ENCODE measurements around the gene FEM1B.

FEM1B gene

DNA sequence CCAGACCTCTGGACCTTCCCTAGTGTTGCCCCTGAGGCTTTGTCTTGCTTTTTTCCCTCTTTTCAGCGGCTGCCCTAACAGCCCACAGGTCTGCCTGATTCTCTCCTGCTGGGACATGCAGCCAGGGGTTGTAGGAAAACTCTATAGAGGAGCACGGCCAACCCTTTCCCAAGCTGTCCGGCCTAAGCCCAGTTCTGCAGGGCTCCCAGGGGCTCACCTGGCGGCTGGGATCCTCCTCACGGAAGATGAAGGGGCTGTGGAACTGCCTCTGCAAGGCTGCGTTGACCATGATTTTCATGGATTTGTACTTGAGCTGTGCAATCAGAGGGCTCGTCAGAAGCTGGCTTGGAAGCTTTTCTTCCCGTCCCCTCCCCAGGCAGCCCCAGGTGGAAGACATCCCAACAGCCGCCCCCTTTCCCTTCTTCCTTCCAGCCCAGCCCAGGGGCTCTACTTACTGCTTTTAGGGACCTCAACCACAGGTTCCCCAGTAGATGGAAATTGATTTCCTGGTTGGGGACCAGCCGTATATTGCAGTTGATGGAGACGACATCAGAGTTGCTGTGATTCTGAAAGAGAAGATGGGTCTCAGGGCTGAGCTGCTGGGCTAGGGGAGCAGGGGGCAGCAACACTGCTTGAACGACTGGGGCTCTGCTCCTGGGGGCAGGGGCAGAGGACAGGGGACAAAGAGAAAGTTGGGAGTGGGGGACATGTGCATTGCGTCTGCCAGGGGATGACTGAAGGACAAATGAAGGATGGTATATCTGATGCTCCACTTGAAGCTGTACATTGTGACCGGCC is 29.8 kb downstream of the FEM1B start:
- no peak for DNase-seq (ENCODE audit: low read depth in 2 of 2)

DNA sequence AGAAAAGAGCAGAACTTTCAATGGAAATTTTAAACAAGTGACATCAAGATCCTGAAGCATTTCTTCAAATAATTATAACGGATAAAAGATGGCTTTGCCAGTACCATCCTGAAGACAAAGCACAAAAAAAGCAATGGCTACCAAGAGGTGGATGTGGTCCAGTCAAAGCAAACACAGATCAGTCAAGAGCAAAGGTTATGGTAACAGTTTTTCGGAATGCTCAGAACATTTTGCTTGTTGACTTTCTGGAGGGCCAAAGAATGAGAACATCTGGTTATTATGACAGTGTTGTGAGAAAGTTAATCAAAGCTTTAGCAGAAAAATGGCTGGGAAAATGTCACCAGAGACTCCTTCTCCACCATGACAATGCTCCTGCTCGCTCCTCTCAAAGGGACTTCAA is 31.5 kb downstream of the FEM1B start:
- DNase-seq (ENCODE audit: low read depth in 2 of 2): no peak

- DNase-seq (ENCODE audit: low read depth in 2 of 2): no peak
These were observed 32.7 kb downstream of the FEM1B start for GRCh38 chr15:68310178-68310803.

- no peak for DNase-seq (ENCODE audit: low read depth in 2 of 2)
These were observed 33.4 kb downstream of the FEM1B start for GRCh38 chr15:68310804-68311463.

- no peak for DNase-seq (ENCODE audit: low read depth in 2 of 2)
These were observed 33.9 kb downstream of the FEM1B start for GRCh38 chr15:68311464-68311835.

DNA sequence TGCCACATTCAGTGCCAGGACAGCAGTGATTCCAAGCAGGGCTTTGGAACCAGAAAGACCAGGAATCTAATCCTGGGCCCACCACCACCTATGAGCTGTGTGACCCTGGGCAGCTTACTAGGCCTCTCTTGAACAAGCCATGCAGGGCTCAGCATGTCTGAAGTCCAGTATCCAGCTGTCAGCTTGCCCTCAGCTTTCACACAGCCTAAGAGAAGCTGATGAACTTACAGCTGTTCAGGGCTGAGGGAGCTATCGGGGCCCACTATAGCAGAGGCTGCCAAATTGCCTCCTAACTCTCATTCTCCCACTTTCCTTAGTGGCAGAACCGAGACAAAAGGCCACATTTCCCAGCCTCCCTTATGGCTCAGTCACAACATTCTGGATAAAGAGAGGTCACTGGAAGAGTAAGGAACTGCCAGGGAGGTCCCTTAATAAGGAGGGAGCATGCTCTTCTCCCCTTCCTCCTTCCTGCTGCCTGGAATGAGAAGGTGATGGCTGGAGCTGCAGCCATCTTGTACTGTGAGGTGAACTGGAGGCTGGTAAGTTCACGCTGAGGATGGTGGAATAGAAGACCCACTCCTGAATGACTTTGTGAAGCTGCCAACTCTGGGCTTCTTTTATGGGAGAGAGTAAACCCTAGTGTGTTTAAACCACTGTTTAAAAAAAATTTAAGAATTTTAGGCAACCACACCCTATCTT is 34.5 kb downstream of the FEM1B start:
- DNase-seq (ENCODE audit: low read depth in 2 of 2): no peak

- no peak for DNase-seq (ENCODE audit: low read depth in 2 of 2)
These were observed 35.2 kb downstream of the FEM1B start for GRCh38 chr15:68312701-68313204.

DNA sequence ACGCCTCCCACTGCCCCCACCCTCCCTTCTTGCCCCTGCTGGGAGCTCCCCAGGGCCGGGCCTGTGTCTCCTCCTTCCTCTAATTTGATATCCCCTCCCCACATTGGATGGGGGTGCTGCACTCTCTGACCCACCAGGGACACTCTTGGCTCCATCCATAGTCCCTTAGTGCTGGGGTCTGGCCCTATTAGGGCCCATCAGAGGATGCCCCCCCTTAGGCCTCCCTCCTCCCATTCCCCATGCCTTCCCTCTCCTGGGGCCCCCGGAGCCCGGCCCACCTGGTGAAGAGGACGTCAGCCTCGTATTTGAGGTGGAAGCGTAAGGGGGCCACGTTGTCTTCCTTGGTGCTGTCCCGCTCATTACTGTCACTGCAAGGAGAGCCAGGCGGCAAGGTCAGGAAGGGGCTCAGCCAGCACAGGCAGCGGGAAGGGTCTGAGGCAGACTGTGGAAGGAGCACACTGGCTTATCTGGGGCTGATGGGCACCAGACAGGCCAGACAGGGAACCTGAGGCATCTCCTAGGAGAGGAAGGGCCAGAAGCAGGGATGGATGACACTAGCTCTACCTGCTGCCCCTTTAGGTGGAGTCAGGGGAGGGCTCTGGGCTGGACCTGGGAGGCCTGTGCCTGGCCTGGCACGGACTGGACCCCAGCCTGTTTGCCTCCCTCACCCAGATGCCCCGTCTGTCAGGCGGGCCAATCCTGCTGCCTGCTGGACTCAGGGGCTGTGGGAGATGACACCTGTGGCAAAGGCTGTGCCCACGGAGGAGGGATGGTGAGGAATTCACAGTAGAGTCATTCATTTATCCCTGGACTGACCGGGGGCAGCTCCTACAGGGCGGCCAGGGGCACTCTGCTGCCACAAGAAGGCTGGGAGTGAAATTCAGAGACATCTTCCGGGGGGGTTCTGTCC is 36.2 kb downstream of the FEM1B start:
- no peak for DNase-seq (ENCODE audit: low read depth in 2 of 2)

DNA sequence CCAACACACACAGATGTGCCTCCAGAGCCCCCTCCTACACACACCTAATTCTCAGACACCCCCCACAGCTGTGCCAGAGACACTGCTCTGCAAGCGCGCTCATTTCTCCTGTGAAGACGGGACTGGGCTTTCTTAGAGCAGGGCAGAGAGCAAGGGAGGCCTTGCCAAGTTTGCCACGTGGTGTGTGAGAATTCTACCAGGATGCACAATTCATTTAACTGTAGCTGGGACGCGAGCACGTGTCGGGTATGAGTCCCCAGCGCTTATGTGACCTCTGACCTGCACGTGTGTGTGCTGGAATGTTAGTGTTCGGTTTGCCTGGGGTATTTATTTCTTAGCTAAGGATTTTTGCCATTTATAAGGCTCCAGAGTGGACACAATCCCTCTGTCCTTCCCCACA is 37.0 kb downstream of the FEM1B start:
- no peak for DNase-seq (ENCODE audit: low read depth in 2 of 2)

DNA sequence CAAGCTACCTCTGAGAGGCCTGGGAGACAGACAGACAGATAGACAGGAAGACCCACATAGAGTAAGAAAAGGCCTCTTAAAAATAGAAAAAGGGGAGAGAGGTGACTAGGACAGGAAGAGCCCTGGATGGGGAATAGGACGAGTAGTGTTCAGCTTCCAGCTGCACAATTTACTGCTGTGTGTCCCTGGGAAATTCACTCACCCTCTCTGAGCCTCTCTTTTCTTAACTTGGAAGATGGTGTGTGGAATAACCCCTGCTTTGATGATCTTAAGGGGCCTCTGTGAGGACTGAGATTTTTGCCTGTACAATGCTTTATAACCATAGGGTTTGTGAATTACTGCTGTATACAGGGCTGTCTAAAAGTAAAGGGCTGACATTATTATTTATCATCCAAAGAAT is 37.5 kb downstream of the FEM1B start:
- DNase-seq (ENCODE audit: low read depth in 2 of 2): no peak

GRCh38 chr15:68315495-68316031 is 38.0 kb downstream of the FEM1B start:
- DNase-seq (ENCODE audit: low read depth in 2 of 2): no peak

DNA sequence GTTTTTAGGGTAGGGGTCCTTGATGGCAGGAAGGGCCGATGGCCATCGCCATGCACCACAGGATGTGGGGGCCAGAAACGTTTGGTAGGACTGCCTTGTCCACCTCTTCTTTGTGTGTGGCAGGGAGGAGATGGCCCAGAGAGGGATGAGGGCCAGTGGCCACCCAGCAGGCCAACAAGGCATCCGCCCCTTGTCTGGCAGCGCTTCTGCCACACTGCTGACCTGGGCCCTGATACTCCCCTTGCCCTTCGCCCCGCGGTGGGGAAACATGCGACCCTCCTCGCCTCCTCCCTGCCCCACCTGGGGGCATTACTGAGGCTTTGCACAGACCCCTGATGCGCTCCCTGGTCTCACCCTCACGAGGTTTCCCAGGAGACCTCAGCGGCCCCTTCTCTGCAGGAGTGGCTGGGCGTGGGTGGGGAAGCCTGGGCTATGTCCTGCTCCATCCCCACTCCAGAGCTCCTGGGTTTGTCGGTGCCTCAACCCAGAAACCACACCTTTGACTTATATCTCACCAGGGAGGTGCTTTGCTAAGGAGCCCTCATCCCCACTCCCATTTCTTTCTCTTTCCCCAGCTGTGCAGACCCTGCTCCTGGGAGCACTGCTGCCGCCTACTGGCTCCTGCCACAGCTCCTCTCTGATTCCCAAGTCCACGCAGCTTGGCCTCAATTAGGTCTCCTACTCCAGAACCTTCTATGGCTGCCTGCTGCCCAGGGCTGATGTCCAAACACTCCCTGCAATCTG is 38.7 kb downstream of the FEM1B start:
- no peak for DNase-seq (ENCODE audit: low read depth in 2 of 2)

DNA sequence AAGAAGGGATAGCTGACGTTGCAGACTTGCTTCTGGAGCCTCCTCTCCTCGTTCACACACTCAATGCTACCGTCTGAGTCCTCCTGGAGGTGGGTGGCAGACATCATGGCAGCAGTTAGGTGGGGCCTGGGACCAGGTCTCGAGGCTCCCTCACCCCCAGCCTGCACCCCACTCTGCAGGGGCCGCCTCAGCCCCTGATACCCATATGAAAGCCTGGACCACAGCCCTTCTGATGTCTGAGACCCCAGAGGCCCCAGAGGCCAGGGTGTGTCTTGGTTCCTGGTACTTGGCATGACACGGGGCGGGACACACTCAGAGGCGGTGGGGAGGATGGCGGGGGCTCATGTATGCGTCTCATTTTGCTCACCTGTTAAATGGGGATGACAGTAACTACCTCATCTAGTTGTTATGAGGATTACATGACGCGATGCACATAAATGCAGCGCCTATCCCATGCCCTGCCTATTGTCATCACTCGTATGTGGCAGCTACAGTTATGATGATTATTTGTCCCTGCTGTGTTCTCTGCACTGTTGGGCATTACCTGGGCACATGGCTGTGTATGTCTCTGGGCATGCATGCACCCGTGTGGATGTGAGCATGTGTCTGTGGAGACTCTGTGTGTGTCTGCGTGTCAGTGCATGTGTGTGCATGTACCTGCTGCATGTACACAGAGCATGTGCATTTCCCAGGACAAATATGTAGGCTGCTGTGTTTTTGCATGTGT is 39.9 kb downstream of the FEM1B start:
- DNase-seq (ENCODE audit: low read depth in 2 of 2): no peak

DNA sequence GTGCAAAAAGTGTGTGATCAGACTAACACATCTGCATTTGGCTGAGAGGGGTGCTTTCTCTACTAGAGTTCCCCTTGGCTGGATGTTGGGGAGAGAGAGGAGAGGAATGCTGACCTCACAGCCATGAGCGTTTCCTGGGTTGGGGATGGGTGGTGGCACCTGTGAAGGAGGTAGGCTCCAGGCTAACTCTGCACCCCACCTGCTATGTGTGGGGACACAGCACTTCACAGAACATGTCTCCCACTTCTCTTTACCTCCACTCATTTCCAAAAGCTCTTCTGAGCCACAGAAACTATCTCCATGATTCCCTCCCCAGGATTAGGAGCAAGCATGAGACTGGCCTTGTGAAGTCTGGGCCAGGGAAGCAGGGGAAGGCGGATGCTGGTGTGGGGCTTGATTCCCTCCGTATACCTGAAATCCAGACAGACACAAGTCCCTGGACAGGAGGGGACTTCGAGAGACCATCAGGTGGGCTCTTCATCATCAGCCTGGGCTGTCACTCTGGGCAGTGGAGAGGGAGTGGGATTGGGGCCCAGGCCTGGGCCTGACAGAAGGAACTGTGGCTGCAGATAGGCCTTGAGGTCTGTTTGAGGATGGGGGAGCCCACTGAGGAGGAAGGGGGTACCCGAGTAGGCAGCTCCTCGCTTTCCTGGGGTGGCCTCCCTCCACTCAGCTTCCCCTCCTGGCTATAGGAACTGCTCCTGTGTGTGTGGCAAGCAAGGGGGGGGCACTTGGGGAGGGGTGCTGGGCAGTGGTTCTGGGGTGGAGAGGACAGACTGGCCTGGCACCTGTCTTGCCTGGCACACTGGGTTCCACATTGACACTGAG is 40.7 kb downstream of the FEM1B start:
- DNase-seq (ENCODE audit: low read depth in 2 of 2): no peak

GRCh38 chr15:68318931-68319909 is 41.7 kb downstream of the FEM1B start:
- no peak for DNase-seq (ENCODE audit: low read depth in 2 of 2)

GRCh38 chr15:68319997-68320396 is 42.5 kb downstream of the FEM1B start:
- DNase-seq (ENCODE audit: low read depth in 2 of 2): no peak

- no peak for DNase-seq (ENCODE audit: low read depth in 2 of 2)
These were observed 43.7 kb downstream of the FEM1B start for GRCh38 chr15:68321229-68321628.

All from activated CD8-positive, alpha-beta memory T cell treated with anti-CD3 and anti-CD28 coated beads for 4 hours (primary cell).